Right atrium auricular region (tissue), 2 donors: ENCODE measurements around the gene MYBPC2. TPM values are rescaled to one million over a fixed set of nuclear protein-coding genes. Genes with fewer than 3 reads are reported as not detected.

ENCODE experiments used
- DNase-seq: peaks from one replicate; pipeline ENCODE4 v3.0.0-alpha.2; 2019; ENCODE audit warnings: low spot score
- H3K27ac ChIP-seq, 2 donors: fragments of 200-600 bp; sonication (generic); 1 replicate in 1 of 2; 2 replicates in 1 of 2; pipeline ENCODE4 v1.5.1; 2016 to 2019
- H3K27me3 ChIP-seq, 2 donors: fragments of 200-600 bp; sonication (generic); one replicate each; pipeline versions ENCODE4 v1.5.1 to v1.6.0; 2017 to 2019
- H3K36me3 ChIP-seq: fragments of 200-600 bp; sonication (generic); one replicate; pipeline ENCODE4 v1.5.1; 2016
- H3K4me1 ChIP-seq, 2 donors: fragments of 200-600 bp; sonication (generic); one replicate each; pipeline versions ENCODE4 v1.5.1 to v1.6.0; 2017 to 2019
- H3K4me3 ChIP-seq, 2 donors: fragments of 200-600 bp; sonication (generic); 1 replicate in 1 of 2; 2 replicates in 1 of 2; pipeline ENCODE4 v1.5.1; 2017 to 2019; ENCODE audit warnings: mild to moderate bottlenecking in 1 of 2, moderate library complexity in 1 of 2
- H3K9me3 ChIP-seq, 2 donors: fragments of 200-600 bp; sonication (generic); one replicate each; pipeline ENCODE4 v1.5.1; 2019
- total RNA-seq, 2 donors: library from RNA; depleted of rRNA; stranded (reverse); fragments of >200 nt; gene quantifications; one replicate each; pipeline ENCODE4 v1.1.0, GENCODE V29; 2016
- TF ChIP-seq, protein P1 (sequence below), 2 donors: fragments of 200-600 bp; sonication (generic); IDR thresholded peaks; one replicate each; pipeline ENCODE4 v1.5.1; 2019; ENCODE audit warnings: antibody characterized with exemption in 2 of 2

The MYBPC2 gene
- not detected for total RNA-seq

DNA sequence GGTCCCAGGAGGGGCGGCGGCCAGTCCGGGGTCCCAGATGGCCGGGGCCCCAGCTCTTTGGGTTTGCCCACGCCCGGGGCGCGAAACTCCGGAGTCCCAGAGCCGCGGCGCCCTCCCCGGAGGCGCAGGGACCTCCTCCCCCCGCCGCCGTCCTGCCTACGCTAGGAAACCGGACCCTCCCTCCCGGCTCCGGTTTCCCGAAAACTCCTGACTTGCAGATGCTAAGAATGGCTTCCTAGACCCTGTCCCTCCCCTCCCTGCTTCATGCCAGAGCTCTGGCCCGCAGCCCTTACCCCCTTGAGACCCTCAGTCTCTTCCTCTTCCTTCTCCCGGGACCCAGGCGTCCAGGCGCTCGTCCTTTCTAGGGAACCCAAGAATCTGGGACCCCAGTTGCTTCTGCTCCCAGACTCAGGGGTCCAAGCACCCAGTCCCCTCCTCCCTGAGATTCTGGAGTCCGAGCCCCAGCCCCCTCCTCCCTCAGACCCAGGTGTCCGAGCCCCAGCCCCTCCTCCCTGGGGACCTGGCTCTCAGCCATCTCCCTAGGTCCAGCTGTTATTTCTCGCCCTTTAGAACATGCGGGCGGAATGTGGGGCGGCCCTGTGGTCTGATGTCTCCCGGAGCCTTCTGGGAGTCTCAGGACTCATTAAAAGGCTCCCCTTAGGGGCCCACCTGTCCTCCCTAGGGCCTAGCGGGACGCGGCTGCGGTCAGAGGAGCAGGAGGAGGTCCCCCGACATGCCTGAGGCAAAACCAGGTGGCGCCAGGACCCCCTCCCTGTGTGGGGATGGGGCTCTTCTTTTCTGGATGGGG, at the start of gene MYBPC2:
TSS of gene MYBPC2 (plus strand) at position 672 of the 808 bp plus-strand sequence. CDS start at position 734, 62 bp downstream.
- Histone ChIP-seq H3K27me3 (peaks cover 0 to 7% of the 10 kb centered on the region in 2 donors), H3K27ac (peak within 1 kb of the TSS; percentile 42 to 75), H3K9me3 (no peaks in the 10 kb centered on the region), H3K4me3 (peak within 1 kb of the TSS; percentile 59 to 66), H3K36me3 (no peaks in the 10 kb centered on the region), H3K4me1 (peaks cover 0 to 25% of the 10 kb centered on the region in 2 donors)
- TF ChIP-seq, protein P1, sequence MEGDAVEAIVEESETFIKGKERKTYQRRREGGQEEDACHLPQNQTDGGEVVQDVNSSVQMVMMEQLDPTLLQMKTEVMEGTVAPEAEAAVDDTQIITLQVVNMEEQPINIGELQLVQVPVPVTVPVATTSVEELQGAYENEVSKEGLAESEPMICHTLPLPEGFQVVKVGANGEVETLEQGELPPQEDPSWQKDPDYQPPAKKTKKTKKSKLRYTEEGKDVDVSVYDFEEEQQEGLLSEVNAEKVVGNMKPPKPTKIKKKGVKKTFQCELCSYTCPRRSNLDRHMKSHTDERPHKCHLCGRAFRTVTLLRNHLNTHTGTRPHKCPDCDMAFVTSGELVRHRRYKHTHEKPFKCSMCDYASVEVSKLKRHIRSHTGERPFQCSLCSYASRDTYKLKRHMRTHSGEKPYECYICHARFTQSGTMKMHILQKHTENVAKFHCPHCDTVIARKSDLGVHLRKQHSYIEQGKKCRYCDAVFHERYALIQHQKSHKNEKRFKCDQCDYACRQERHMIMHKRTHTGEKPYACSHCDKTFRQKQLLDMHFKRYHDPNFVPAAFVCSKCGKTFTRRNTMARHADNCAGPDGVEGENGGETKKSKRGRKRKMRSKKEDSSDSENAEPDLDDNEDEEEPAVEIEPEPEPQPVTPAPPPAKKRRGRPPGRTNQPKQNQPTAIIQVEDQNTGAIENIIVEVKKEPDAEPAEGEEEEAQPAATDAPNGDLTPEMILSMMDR (IDR thresholded peaks at IDR 0.05), result no peak
- DNase-seq, result no peak

DNA sequence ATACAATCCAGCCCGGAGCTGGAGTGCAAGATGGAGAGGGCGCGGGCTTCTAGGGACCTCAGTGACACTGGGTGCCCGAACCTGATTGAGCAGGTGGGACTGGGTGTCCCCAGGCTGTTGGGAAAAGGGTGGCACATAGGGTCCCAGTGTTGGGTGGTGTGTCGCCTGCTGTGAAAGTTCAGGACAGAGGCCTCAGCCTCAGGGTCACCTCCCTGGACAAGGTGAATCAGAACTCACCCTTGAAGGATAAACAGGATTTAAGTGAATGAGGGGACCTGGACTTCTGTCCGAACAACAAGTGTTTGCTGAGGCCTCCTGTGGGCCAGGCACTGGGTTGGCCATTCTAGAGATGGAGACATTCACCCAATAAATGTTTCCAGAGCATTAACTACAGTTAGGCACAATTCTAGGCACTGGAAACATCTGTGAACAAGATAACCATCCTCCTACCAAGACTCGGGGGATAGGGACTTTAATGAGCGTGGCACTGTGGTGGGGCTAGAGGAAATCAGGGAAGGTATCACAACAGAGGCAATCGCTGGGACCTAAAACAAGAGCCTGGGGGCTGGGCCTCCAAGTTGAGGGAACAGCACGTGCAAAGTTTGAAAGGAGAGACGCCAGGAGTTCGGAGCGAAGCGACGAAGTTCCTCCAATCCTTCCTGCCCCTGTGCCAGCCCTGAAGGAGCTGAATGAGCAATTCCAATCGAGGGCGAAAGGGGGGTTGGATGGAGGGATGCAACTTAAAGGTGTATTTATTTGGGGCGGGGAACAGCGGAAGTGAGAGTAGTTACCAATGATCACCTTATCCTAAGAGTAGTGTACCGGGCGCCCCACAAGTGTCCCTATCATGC, 49.5 kb upstream of the MYBPC2 start:
- Histone ChIP-seq H3K27ac (peak overlapping the region; percentile 82 to 88), H3K4me3 (peak overlapping the region; percentile 56 to 78), H3K27me3 (no peaks in the 10 kb centered on the region), H3K4me1 (peaks cover 0 to 33% of the 10 kb centered on the region in 2 donors), H3K9me3 (no peaks in the 10 kb centered on the region), H3K36me3 (peaks cover 46% of the 10 kb centered on the region)
- TF ChIP-seq, protein P1 (IDR thresholded peaks at IDR 0.05), result no peak
- no peak for DNase-seq

DNA sequence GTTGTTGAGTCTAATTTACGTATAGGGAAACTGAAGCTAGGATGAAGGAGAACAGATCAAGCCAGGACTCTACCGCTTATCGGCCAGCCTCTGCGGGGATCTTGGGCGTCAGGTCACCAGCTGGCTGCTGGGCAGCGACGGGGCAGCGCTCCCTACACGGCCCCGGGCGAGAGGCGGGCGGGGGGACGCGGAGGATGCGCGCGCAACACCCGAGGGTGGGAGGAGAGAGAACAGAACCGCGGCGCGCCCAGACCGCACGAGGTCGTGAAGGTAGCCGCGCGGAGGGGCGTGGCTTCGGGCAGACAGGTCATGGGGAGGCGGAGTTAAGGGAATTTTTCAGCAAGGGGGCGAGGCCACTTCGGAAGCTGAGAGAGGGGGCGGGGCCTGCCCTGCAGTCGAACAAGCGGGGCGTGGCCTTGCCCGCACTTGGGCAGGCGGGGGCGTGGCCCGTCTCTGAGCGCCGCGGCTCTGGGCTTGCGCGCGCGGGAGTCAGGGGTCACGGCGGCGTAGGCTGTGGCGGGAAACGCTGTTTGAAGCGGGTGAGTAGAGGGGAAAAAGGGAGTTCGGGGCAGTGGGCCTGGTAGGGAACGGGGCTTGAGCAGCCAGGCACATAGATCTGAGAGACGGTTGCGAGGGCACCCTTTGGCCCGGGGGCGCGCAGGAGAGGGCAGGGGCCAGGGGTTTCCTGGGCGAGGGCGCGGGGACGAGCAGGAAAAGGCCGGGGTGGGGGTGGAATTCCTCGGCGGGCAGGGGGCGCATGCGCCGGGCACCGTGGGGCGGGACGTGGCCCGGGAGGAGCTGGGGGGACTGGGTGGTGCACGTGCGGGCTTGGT, 48.6 kb upstream of the MYBPC2 start, which contains the start of gene POLD1:
TSS of gene POLD1 (plus strand) at position 496 of the 833 bp plus-strand sequence. CDS start 14,505 bp downstream, outside the sequence.
- H3K27me3 ChIP-seq, result no peaks in the 10 kb centered on the region
- H3K36me3 ChIP-seq, result peaks cover 37% of the 10 kb centered on the region
- TF ChIP-seq, protein P1 (IDR thresholded peaks at IDR 0.05), result no peak
- peak within 1 kb of the TSS; percentile 82 to 88 for H3K27ac ChIP-seq
- no peaks in the 10 kb centered on the region for H3K9me3 ChIP-seq
- DNase-seq, result peak; percentile 97
- peak within 1 kb of the TSS; percentile 56 to 78 for H3K4me3 ChIP-seq
- peaks cover 0 to 33% of the 10 kb centered on the region in 2 donors for H3K4me1 ChIP-seq

DNA sequence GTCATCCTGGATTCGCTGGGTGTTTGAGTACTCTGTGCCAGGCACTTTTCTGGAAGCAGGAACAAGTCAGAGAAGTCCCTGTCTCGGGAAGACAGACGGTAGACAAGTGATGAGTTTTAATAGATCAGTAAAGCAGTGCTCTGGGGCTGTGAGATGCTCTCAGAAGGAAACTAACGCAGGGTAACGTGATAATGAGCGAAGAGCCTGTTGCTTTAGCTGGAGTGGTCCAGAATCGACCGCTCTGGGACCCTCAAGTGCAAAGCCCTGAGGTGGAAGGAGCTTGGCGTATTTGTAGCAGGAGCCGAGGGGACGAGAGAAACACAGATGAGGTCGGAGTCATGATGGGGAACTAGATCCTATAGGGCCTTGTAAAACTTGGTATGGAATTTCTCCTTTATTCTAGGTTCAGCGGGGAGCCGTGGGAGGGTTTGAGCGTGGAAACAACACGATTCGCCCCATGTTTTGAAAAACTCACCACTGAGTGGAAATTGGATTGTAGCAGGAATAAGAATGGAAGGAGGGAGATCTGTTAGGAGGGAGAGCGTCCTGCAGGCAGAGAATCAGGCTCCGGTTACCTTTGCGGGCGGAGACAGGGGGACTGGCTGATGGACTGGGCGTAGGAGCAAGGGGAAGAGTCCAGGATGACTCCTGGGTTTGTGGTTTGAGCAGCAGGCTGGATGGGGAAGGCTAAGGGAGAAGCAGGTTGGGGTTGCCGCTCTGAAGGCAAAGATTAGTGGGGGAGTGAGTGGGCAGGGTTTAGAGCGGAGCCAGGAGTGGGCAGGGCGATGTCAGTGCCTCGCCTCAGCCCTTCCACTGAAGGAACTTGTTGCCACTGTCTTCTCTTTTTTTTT, 47.8 kb upstream of the MYBPC2 start:
- Histone ChIP-seq H3K4me1 (peaks cover 0 to 30% of the 10 kb centered on the region in 2 donors), H3K9me3 (no peaks in the 10 kb centered on the region), H3K4me3 (peak overlapping the region; percentile 56 to 78), H3K36me3 (peaks cover 29% of the 10 kb centered on the region), H3K27me3 (no peaks in the 10 kb centered on the region), H3K27ac (peak overlapping the region; percentile 82 to 88)
- TF ChIP-seq, protein P1 (IDR thresholded peaks at IDR 0.05), result no peak
- DNase-seq, result no peak
